Rectal smooth muscle tissue (tissue), 1 donor: Measurements from ENCODE around the gene KRTAP2-3.
"Not testable (repeated sequence)": the region's sequence is repeated elsewhere in the genome, so short reads cannot be mapped to it uniquely, and the experiment has no call there.

Experiments used
- H3K27ac ChIP-seq: one replicate; pipeline ENCODE4 v1.7.0; 2013; ENCODE audit warnings: low read depth, low read length, inconsistent platforms
- H3K27me3 ChIP-seq: one replicate; pipeline ENCODE4 v1.7.0; 2013; ENCODE audit warnings: low read length; ENCODE audit not compliant: control insufficient read depth, insufficient read depth
- H3K36me3 ChIP-seq: one replicate; pipeline ENCODE4 v1.7.0; 2013; ENCODE audit warnings: low read length; ENCODE audit not compliant: control insufficient read depth, insufficient read depth
- H3K4me1 ChIP-seq: one replicate; pipeline ENCODE4 v1.7.0; 2013; ENCODE audit warnings: low read length; ENCODE audit not compliant: control insufficient read depth, insufficient read depth
- H3K4me3 ChIP-seq: one replicate; pipeline ENCODE4 v1.7.0; 2013; ENCODE audit warnings: low read length
- H3K9ac ChIP-seq: one replicate; pipeline ENCODE4 v1.7.0; 2013; ENCODE audit warnings: low read length

Gene KRTAP2-3

GRCh38 chr17:41060052-41060604 lies at the start of gene KRTAP2-3:
Gene KRTAP2-3, minus strand, starts transcription at chr17:41060114. Its CDS starts 64 bp downstream, at chr17:41060050.
- no peak within 1 kb of the TSS for H3K9ac ChIP-seq
- peaks cover 3% of the 10 kb centered on the region for H3K27me3 ChIP-seq
- no peaks in the 10 kb centered on the region for H3K4me1 ChIP-seq
- no peak within 1 kb of the TSS for H3K4me3 ChIP-seq
- no peaks in the 10 kb centered on the region for H3K36me3 ChIP-seq
- no peak within 1 kb of the TSS for H3K27ac ChIP-seq

GRCh38 chr17:41108728-41109386 lies 48.9 kb upstream of the KRTAP2-3 start:
- not testable (repeated sequence) for H3K36me3 ChIP-seq, H3K4me3 ChIP-seq, H3K4me1 ChIP-seq, H3K27ac ChIP-seq, H3K9ac ChIP-seq, H3K27me3 ChIP-seq

- no peak overlapping the region for H3K4me3 ChIP-seq
- peaks cover 2% of the 10 kb centered on the region for H3K27me3 ChIP-seq
- H3K27ac ChIP-seq, result no peak overlapping the region
- H3K4me1 ChIP-seq, result no peaks in the 10 kb centered on the region
- no peaks in the 10 kb centered on the region for H3K36me3 ChIP-seq
- H3K9ac ChIP-seq, result no peak overlapping the region
These were observed 48.1 kb upstream of the KRTAP2-3 start for GRCh38 chr17:41107941-41108450.

- H3K4me1 ChIP-seq, H3K27ac ChIP-seq, H3K4me3 ChIP-seq, H3K36me3 ChIP-seq, H3K9ac ChIP-seq, H3K27me3 ChIP-seq: not testable (repeated sequence)
These were observed 45.4 kb upstream of the KRTAP2-3 start, which contains the start of gene KRTAP4-9 for GRCh38 chr17:41105347-41105746. Gene KRTAP4-9, plus strand, starts transcription at chr17:41105389. Its CDS starts 0 bp downstream, at chr17:41105389.

GRCh38 chr17:41104386-41105038 lies 44.6 kb upstream of the KRTAP2-3 start:
- not testable (repeated sequence) for H3K27me3 ChIP-seq, H3K9ac ChIP-seq

GRCh38 chr17:41103896-41104295 lies 44.0 kb upstream of the KRTAP2-3 start:
- no peaks in the 10 kb centered on the region for H3K4me1 ChIP-seq
- no peak overlapping the region for H3K9ac ChIP-seq
- H3K27me3 ChIP-seq, result peaks cover 2% of the 10 kb centered on the region
- H3K36me3 ChIP-seq, result no peaks in the 10 kb centered on the region
- H3K27ac ChIP-seq, result no peak overlapping the region
- H3K4me3 ChIP-seq, result no peak overlapping the region

More at GRCh38 chr17:41104386-41105038, 44.6 kb upstream of the KRTAP2-3 start:
- not testable (repeated sequence) for H3K27ac ChIP-seq, H3K36me3 ChIP-seq, H3K4me3 ChIP-seq, H3K4me1 ChIP-seq

GRCh38 chr17:41101586-41102259 lies 41.8 kb upstream of the KRTAP2-3 start, which contains the start of gene KRTAP4-16:
Gene KRTAP4-16, minus strand, starts transcription at chr17:41102209. Its CDS starts 0 bp downstream, at chr17:41102209.
- Histone ChIP-seq H3K27me3 (no peaks in the 10 kb centered on the region), H3K36me3 (no peaks in the 10 kb centered on the region), H3K4me1 (no peaks in the 10 kb centered on the region), H3K27ac (no peak within 1 kb of the TSS), H3K9ac (no peak within 1 kb of the TSS), H3K4me3 (no peak within 1 kb of the TSS)

GRCh38 chr17:41099682-41100480 lies 40.0 kb upstream of the KRTAP2-3 start:
- not testable (repeated sequence) for H3K9ac ChIP-seq, H3K4me1 ChIP-seq, H3K4me3 ChIP-seq, H3K27me3 ChIP-seq, H3K27ac ChIP-seq, H3K36me3 ChIP-seq

GRCh38 chr17:41098481-41098880 lies 38.6 kb upstream of the KRTAP2-3 start:
- Histone ChIP-seq H3K27ac (no peak overlapping the region), H3K4me3 (no peak overlapping the region), H3K4me1 (no peaks in the 10 kb centered on the region), H3K36me3 (no peaks in the 10 kb centered on the region), H3K9ac (no peak overlapping the region), H3K27me3 (no peaks in the 10 kb centered on the region)

GRCh38 chr17:41098042-41098441 lies 38.1 kb upstream of the KRTAP2-3 start, which contains the start of gene KRTAP4-8:
Gene KRTAP4-8, minus strand, starts transcription at chr17:41098142. Its CDS starts 58 bp downstream, at chr17:41098084.
- H3K9ac ChIP-seq, result no peak within 1 kb of the TSS
- no peaks in the 10 kb centered on the region for H3K27me3 ChIP-seq
- no peaks in the 10 kb centered on the region for H3K4me1 ChIP-seq
- H3K4me3 ChIP-seq, result no peak within 1 kb of the TSS
- H3K27ac ChIP-seq, result no peak within 1 kb of the TSS
- no peaks in the 10 kb centered on the region for H3K36me3 ChIP-seq

- Histone ChIP-seq H3K27me3 (no peaks in the 10 kb centered on the region), H3K4me3 (no peak overlapping the region), H3K27ac (no peak overlapping the region), H3K4me1 (no peaks in the 10 kb centered on the region), H3K36me3 (no peaks in the 10 kb centered on the region), H3K9ac (no peak overlapping the region)
These were observed 36.1 kb upstream of the KRTAP2-3 start for GRCh38 chr17:41096055-41096454.
